OCI-LY7 (cell line): ENCODE results near the gene SOX18. TPM values are rescaled to one million over a fixed set of nuclear protein-coding genes. Genes with fewer than 3 reads are reported as not detected.
A peak's percentile ranks its signal among the peaks of the same experiment; 100 is the strongest.

ENCODE experiments used
- BruUV-seq: library from RNA; stranded (reverse); fragments of 400-500 nt; replicated peaks from 2 replicates; lab custom pipeline; 2021; lab: Mats Ljungman, UMichigan
- CTCF ChIA-PET: fragments of 300-600 bp; sonication (Branson Sonifier 250); formaldehyde crosslinking; loops from one replicate; lab custom pipeline; 2022; ENCODE audit warnings: antibody characterized with exemption; ENCODE audit not compliant: unreplicated experiment; lab: Charles Lee
- POLR2A ChIA-PET: fragments of 300-600 bp; sonication (Branson Sonifier 250); formaldehyde crosslinking; loops from one replicate; lab custom pipeline; 2022; ENCODE audit warnings: antibody characterized with exemption; lab: Charles Lee
- DNase-seq: peaks from one replicate; pipeline ENCODE4 v3.0.0-alpha.2; 2015; ENCODE audit warnings: low spot score
- H2AFZ ChIP-seq: fragments of 200-600 bp; sonication (generic), shearing (Covaris generic); 2 replicates; pipeline ENCODE4 v1.6.1; 2014; ENCODE audit warnings: mild to moderate bottlenecking, antibody characterized with exemption, low read length, moderate library complexity
- H3K27ac ChIP-seq: fragments of 200-600 bp; sonication (generic); 2 replicates; pipeline ENCODE4 v1.5.1; 2014; ENCODE audit warnings: mixed run types, low read depth, mild to moderate bottlenecking, moderate library complexity, low read length, inconsistent platforms; ENCODE audit not compliant: poor library complexity, severe bottlenecking
- H3K36me3 ChIP-seq: fragments of 200-600 bp; sonication (generic); 2 replicates; pipeline ENCODE4 v1.6.1; 2014; ENCODE audit warnings: mild to moderate bottlenecking, antibody characterized with exemption, low read length, moderate library complexity, mixed read lengths; ENCODE audit not compliant: insufficient read depth
- H3K4me1 ChIP-seq: fragments of 200-600 bp; sonication (generic); 2 replicates; pipeline ENCODE4 v1.5.1; 2014; ENCODE audit warnings: mild to moderate bottlenecking, low read length; ENCODE audit not compliant: insufficient read depth, poor library complexity, severe bottlenecking
- H3K4me2 ChIP-seq: fragments of 200-600 bp; sonication (generic); 2 replicates; pipeline ENCODE4 v1.6.1; 2014; ENCODE audit warnings: mild to moderate bottlenecking, low read length
- H3K4me3 ChIP-seq: fragments of 200-600 bp; sonication (generic); 2 replicates; pipeline ENCODE4 v1.5.1; 2014; ENCODE audit warnings: mild to moderate bottlenecking, low read depth, low read length; ENCODE audit not compliant: poor library complexity, severe bottlenecking
- H3K79me2 ChIP-seq: fragments of 200-600 bp; sonication (generic); 2 replicates; pipeline ENCODE4 v1.6.1; 2016; ENCODE audit warnings: low read depth, mild to moderate bottlenecking, low read length, moderate library complexity, mixed read lengths; ENCODE audit not compliant: insufficient read depth
- H3K9me2 ChIP-seq: fragments of 200-600 bp; sonication (generic); 2 replicates; pipeline ENCODE4 v1.6.1; 2016; ENCODE audit warnings: mild to moderate bottlenecking, low read length, mixed read lengths; ENCODE audit not compliant: insufficient read depth
- H3K9me3 ChIP-seq: fragments of 200-600 bp; sonication (generic); 2 replicates; pipeline ENCODE4 v1.6.1; 2014; ENCODE audit warnings: mild to moderate bottlenecking, mixed run types, low read length, mixed read lengths
- H4K20me1 ChIP-seq: fragments of 200-600 bp; sonication (generic); 2 replicates; pipeline ENCODE4 v1.6.1; 2014; ENCODE audit warnings: mild to moderate bottlenecking, antibody characterized with exemption, low read length, moderate library complexity, mixed read lengths; ENCODE audit not compliant: insufficient read depth
- EZH2phosphoT487 ChIP-seq: fragments of 200-600 bp; sonication (generic); IDR thresholded peaks from 2 replicates; pipeline ENCODE4 v1.6.1; 2018; ENCODE audit warnings: low read depth, borderline replicate concordance, mild to moderate bottlenecking, mixed run types, antibody characterized with exemption, low read length, moderate library complexity, mixed read lengths
- intact Hi-C: fragments of 100-400 bp; cut with micrococcal nuclease; formaldehyde crosslinking; loops from one replicate; pipeline ENCODE4 v1.10.0; 2022; ENCODE audit not compliant: unreplicated experiment
- total RNA-seq, 2 experiments: library from RNA; depleted of rRNA in 1 of 2; stranded (reverse); fragments of >200 nt in 1 of 2; shearing (Covaris generic) in 1 of 2; gene quantifications; 2 replicates each; pipeline ENCODE4 v1.2.3, GENCODE V29; 2014 to 2022
- TF ChIP-seq, protein P1 (sequence below): fragments of 200-600 bp; sonication (generic); conservative IDR thresholded peaks from 2 replicates; pipeline ENCODE4 v1.5.1; 2014; ENCODE audit warnings: mild to moderate bottlenecking, antibody characterized with exemption, low read length, moderate library complexity, mixed read lengths

The SOX18 gene
- total RNA-seq, 2 experiments from 2014 or later = not detected

DNA sequence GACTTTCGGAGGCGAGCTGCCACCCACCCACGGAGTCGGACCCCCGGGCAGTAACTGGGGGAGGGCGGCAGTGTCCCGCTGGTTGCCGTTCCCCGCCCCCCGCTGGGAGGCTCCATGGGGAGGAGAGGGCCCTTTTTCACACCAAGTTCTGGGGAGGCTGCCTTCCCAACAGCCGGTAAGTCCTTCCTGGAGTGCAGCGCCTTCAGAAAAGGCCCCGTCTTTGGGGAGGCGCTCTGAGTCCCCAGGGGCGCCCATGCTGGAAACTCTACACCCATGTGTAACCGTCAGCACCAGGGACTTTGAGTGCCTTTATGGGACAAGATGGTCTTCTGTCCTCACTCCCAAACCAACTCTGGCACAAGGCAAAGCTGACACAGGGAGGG, 430 bp upstream of the SOX18 start:
- Histone ChIP-seq H3K4me3 (no peak overlapping the region), H3K4me2 (no peak overlapping the region), H3K4me1 (no peaks in the 10 kb centered on the region), H4K20me1 (no peaks in the 10 kb centered on the region), H3K9me2 (no peaks in the 10 kb centered on the region), H3K9me3 (no peaks in the 10 kb centered on the region), H3K36me3 (no peaks in the 10 kb centered on the region), H3K27ac (no peak overlapping the region), H3K79me2 (no peaks in the 10 kb centered on the region), H2AFZ (no peak overlapping the region)
- BruUV-seq = no TSS peak
- CTCF ChIA-PET = no interaction called here
- DNase-seq = no peak
- TF ChIP-seq, protein P1, sequence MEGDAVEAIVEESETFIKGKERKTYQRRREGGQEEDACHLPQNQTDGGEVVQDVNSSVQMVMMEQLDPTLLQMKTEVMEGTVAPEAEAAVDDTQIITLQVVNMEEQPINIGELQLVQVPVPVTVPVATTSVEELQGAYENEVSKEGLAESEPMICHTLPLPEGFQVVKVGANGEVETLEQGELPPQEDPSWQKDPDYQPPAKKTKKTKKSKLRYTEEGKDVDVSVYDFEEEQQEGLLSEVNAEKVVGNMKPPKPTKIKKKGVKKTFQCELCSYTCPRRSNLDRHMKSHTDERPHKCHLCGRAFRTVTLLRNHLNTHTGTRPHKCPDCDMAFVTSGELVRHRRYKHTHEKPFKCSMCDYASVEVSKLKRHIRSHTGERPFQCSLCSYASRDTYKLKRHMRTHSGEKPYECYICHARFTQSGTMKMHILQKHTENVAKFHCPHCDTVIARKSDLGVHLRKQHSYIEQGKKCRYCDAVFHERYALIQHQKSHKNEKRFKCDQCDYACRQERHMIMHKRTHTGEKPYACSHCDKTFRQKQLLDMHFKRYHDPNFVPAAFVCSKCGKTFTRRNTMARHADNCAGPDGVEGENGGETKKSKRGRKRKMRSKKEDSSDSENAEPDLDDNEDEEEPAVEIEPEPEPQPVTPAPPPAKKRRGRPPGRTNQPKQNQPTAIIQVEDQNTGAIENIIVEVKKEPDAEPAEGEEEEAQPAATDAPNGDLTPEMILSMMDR = no peak
- 0 out of 2 replicates have a peak, but pooled peaks have one; percentile 84 for TF ChIP-seq EZH2phosphoT487
- POLR2A ChIA-PET = no interaction called here
- intact Hi-C loops = no loop called here

DNA sequence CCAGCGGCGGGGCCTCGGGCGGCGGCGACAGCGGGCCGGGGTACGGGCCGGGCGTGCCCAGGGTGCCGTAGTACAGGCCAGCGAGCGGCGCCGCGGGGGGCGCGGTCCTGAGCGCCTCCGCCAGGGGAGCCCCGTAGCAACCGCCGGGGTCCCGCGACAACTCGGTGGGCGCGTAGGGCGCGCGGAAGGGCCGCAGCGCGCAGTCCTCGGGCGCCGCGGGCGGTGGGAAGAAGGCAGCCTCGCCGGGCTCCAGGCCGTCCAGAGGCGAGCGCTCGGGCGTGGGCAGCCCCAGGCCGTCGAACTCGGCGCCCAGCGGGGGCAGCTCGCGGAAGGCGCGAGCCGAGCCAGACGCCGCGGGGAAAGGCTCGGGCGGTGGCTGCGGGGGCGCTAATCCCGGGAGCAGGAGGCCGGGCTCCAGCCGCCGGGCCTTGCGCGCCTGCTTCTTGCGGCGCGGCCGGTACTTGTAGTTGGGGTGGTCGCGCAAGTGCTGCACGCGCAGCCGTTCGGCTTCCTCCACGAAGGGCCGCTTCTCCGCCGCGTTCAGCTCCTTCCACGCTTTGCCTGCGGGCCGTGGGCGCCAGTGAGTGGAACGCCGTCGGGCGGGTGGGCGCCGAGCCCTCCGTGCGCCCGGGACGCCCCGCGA, 916 bp downstream of the SOX18 start:
- no peak overlapping the region for H3K27ac ChIP-seq
- H3K9me2 ChIP-seq = no peaks in the 10 kb centered on the region
- TF ChIP-seq, protein P1 = no peak
- TF ChIP-seq EZH2phosphoT487 = no peak
- intact Hi-C loops = no loop called here
- H4K20me1 ChIP-seq = no peaks in the 10 kb centered on the region
- H3K9me3 ChIP-seq = no peaks in the 10 kb centered on the region
- BruUV-seq = no TSS peak
- ChIA-PET CTCF (no interaction called here), POLR2A (no interaction called here)
- no peak overlapping the region for H3K4me2 ChIP-seq
- H3K36me3 ChIP-seq = no peaks in the 10 kb centered on the region
- no peaks in the 10 kb centered on the region for H3K4me1 ChIP-seq
- no peaks in the 10 kb centered on the region for H3K79me2 ChIP-seq
- no peak overlapping the region for H2AFZ ChIP-seq
- no peak for DNase-seq
- no peak overlapping the region for H3K4me3 ChIP-seq

DNA sequence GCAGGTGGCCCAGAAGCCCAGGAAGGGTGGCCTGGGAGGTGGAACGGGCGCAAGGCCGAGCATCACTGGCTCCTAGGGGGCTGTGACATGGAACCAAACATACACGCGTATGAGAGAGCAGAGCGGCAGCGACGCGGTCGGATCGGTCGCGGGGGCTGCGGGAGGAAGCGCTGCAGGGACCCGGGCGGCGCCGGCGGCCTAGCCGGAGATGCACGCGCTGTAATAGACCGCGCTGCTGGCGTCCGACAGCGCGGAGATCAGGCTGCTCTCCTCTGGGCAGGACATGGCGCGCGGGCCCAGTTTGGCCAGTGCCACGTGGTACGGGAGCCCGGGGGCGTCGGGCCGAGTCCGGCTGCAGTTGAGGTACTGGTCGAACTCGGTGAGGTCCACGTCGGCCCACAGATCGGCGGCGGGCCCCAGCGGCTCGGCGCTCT, 1.5 kb downstream of the SOX18 start:
- TF ChIP-seq EZH2phosphoT487 = no peak
- TF ChIP-seq, protein P1 = no peak
- ChIA-PET CTCF (no interaction called here), POLR2A (interaction anchor here (0.5 to 0.6 kb wide), 2 partner anchors 47 to 77 kb away, joined by 3 read pairs; no protein-coding TSS in a partner anchor)
- Histone ChIP-seq H3K9me2 (no peaks in the 10 kb centered on the region), H3K79me2 (no peaks in the 10 kb centered on the region), H3K4me1 (no peaks in the 10 kb centered on the region), H3K4me3 (no peak overlapping the region), H2AFZ (no peak overlapping the region), H3K4me2 (no peak overlapping the region), H3K36me3 (no peaks in the 10 kb centered on the region), H3K27ac (no peak overlapping the region), H4K20me1 (no peaks in the 10 kb centered on the region), H3K9me3 (no peaks in the 10 kb centered on the region)
- intact Hi-C loops = no loop called here
- BruUV-seq = no TSS peak
- no peak for DNase-seq
